ENCODE results near the gene COL11A2. TPM values are rescaled to one million over a fixed set of nuclear protein-coding genes. Genes with fewer than 3 reads are reported as not detected.
"Not testable (repeated sequence)": the region's sequence is repeated elsewhere in the genome, so short reads cannot be mapped to it uniquely, and the experiment has no call there.

The COL11A2 gene
- total RNA-seq, 1 donor from 2014 or later = 0.11 TPM

DNA sequence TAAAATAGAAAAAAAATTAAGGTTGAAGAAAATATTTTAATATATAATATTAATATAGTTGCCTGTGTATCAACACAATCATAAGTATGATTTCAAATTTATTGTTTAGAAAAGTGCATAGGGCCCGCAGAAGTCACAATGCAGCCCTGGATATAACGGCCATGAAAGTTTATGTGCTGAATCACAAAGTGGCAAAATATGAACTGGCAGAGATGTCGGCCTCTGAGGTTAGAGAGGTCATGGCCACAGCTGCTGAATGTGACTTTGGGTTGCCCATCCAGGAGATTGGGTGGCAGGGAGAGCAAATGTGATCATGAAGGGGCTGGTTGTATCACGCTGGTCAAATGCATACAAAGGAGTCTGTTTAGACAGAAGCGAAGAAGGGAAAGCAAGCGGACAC, 35.7 kb downstream of the COL11A2 start:
- Histone ChIP-seq H3K4me3 (no peak overlapping the region), H3K9me3 (no peaks in the 10 kb centered on the region), H3K27ac (no peak overlapping the region), H3K27me3 (no peaks in the 10 kb centered on the region), H3K4me1 (peaks cover 4% of the 10 kb centered on the region in 2 donors), H3K36me3 (no peaks in the 10 kb centered on the region)
- intact Hi-C loops (cut with DNase I) = no loop called here
- DNase-seq (ENCODE audit: low spot score in 2 of 2) = no peak
- TF ChIP-seq CTCF (IDR thresholded peaks at IDR 0.05) = no peak

GRCh38 chr6:33154349-33154748, 37.9 kb downstream of the COL11A2 start:
- intact Hi-C loops (cut with DNase I) = no loop called here
- Histone ChIP-seq H3K4me1 (no peaks in the 10 kb centered on the region), H3K9me3 (no peaks in the 10 kb centered on the region), H3K27ac (no peak overlapping the region), H3K4me3 (no peak overlapping the region), H3K36me3 (no peaks in the 10 kb centered on the region), H3K27me3 (no peaks in the 10 kb centered on the region)
- no peak for TF ChIP-seq CTCF (IDR thresholded peaks at IDR 0.05)
- DNase-seq (ENCODE audit: low spot score in 2 of 2) = no peak

DNA sequence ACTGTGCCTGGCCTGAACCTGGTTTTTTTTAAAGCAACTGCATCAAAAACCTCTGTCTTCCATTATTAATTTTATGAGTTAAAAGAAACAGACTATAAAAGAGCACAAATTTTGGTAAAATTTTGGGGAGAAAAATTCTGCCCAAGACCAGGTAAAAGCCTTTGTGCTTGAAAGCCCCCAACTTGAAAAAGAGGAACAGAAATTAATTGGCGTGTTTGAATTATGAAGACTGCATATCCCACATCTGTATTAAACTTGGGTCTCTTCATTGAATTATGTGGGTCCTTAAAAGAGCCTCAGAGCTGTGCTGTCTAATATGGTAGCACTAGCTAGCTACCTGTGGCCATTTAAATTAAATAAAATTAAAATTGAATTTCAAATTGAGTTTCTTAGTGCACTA, 41.2 kb downstream of the COL11A2 start:
- Histone ChIP-seq H3K4me3 (no peak overlapping the region), H3K27ac (no peak overlapping the region), H3K27me3 (no peaks in the 10 kb centered on the region), H3K4me1 (no peaks in the 10 kb centered on the region), H3K36me3 (no peaks in the 10 kb centered on the region), H3K9me3 (no peaks in the 10 kb centered on the region)
- DNase-seq (ENCODE audit: low spot score in 2 of 2) = no peak
- no peak for TF ChIP-seq CTCF (IDR thresholded peaks at IDR 0.05)
- intact Hi-C loops (cut with DNase I) = no loop called here

DNA sequence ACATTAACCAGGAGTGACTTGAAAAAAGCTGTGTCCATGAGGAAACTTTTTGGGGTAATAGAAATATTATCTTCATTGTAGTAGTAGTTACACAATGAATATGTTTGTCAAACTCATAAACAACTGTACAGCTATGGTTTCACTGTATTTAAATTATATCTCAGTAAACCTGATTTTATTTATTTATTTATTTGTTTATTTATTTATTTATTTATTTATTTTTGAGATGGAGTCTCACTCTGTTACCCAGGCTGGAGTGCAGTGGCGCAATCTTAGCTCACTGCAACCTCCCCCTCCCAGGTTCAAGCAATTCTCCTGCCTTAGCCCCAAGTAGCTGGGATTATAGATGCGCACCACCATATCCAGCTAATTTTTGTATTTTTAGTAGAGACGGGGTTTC, 41.7 kb downstream of the COL11A2 start:
- H3K9me3 ChIP-seq; H3K4me3 ChIP-seq; intact Hi-C loops (cut with DNase I); H3K27ac ChIP-seq; H3K4me1 ChIP-seq; H3K27me3 ChIP-seq; DNase-seq (ENCODE audit: low spot score in 2 of 2); H3K36me3 ChIP-seq: not testable (repeated sequence)

GRCh38 chr6:33147807-33148666, 44.2 kb downstream of the COL11A2 start:
- TF ChIP-seq CTCF (IDR thresholded peaks at IDR 0.05) = peak; percentile 40 to 79 (median 66)
- Histone ChIP-seq H3K36me3 (no peaks in the 10 kb centered on the region), H3K4me1 (no peaks in the 10 kb centered on the region), H3K27me3 (no peaks in the 10 kb centered on the region), H3K9me3 (no peaks in the 10 kb centered on the region), H3K4me3 (no peak overlapping the region), H3K27ac (no peak overlapping the region)
- intact Hi-C loops (cut with DNase I) = loop anchor here (2.0 kb wide), 1 partner anchor 133 kb away; no protein-coding TSS in a partner anchor
- no peak for DNase-seq (ENCODE audit: low spot score in 2 of 2)

DNA sequence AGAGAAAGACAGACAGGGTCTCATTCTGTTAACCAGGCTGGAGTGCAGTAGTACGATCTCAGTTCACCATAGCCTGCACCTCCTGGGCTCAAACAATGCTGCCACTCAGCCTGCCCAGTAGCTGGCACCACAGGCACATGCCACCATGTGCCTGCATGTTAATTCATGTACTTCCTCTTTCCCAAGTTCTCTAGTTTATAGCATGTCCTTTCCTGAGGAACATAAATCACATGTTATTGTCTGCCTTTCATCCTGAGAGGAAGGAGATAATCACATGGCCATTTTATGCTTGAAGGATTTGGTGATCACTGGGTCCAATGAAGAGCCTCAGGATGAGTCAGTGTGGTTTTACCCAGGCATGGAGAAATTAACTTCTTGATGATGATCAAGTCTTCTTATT, 47.9 kb downstream of the COL11A2 start:
- intact Hi-C loops (cut with DNase I) = no loop called here
- H3K4me1 ChIP-seq = no peaks in the 10 kb centered on the region
- no peak for DNase-seq (ENCODE audit: low spot score in 2 of 2)
- H3K4me3 ChIP-seq = no peak overlapping the region
- H3K36me3 ChIP-seq = no peaks in the 10 kb centered on the region
- H3K27ac ChIP-seq = no peak overlapping the region
- TF ChIP-seq CTCF (IDR thresholded peaks at IDR 0.05) = no peak
- no peaks in the 10 kb centered on the region for H3K9me3 ChIP-seq
- no peaks in the 10 kb centered on the region for H3K27me3 ChIP-seq

All from ascending aorta (tissue), 2 donors.